GM15510 (cell line): ENCODE measurements around the gene RREB1.

ENCODE experiments used
- POLR2A ChIP-seq: IDR thresholded peaks from 3 replicates; pipeline ENCODE4 v1.6.1; 2011; ENCODE audit warnings: borderline replicate concordance; ENCODE audit not compliant: insufficient read length; ENCODE audit errors: extremely low read depth

Gene RREB1

GRCh38 chr6:7155871-7156579 lies 48.3 kb downstream of the RREB1 start:
- TF ChIP-seq POLR2A: peak; percentile 29

- TF ChIP-seq POLR2A: peak; percentile 12
These were observed 49.0 kb downstream of the RREB1 start for GRCh38 chr6:7156643-7157278.

- TF ChIP-seq POLR2A: no peak
These were observed 50.2 kb downstream of the RREB1 start for GRCh38 chr6:7157752-7158616.

GRCh38 chr6:7159790-7160525 lies 52.2 kb downstream of the RREB1 start:
- TF ChIP-seq POLR2A: no peak

- TF ChIP-seq POLR2A: no peak
These were observed 53.5 kb downstream of the RREB1 start for GRCh38 chr6:7161253-7161623.

- TF ChIP-seq POLR2A: no peak
These were observed 54.1 kb downstream of the RREB1 start for GRCh38 chr6:7161845-7162244.

- TF ChIP-seq POLR2A: no peak
These were observed 55.9 kb downstream of the RREB1 start for GRCh38 chr6:7163661-7164071.

GRCh38 chr6:7164536-7165001 lies 56.8 kb downstream of the RREB1 start:
- TF ChIP-seq POLR2A: no peak

- no peak for TF ChIP-seq POLR2A
These were observed 57.5 kb downstream of the RREB1 start for GRCh38 chr6:7165002-7165889.

GRCh38 chr6:7165890-7166267 lies 58.1 kb downstream of the RREB1 start:
- no peak for TF ChIP-seq POLR2A

GRCh38 chr6:7166410-7167293 lies 58.9 kb downstream of the RREB1 start:
- no peak for TF ChIP-seq POLR2A

- TF ChIP-seq POLR2A: no peak
These were observed 61.5 kb downstream of the RREB1 start for GRCh38 chr6:7169296-7169721.
